ENCODE results near the gene ADRM1.

DNA sequence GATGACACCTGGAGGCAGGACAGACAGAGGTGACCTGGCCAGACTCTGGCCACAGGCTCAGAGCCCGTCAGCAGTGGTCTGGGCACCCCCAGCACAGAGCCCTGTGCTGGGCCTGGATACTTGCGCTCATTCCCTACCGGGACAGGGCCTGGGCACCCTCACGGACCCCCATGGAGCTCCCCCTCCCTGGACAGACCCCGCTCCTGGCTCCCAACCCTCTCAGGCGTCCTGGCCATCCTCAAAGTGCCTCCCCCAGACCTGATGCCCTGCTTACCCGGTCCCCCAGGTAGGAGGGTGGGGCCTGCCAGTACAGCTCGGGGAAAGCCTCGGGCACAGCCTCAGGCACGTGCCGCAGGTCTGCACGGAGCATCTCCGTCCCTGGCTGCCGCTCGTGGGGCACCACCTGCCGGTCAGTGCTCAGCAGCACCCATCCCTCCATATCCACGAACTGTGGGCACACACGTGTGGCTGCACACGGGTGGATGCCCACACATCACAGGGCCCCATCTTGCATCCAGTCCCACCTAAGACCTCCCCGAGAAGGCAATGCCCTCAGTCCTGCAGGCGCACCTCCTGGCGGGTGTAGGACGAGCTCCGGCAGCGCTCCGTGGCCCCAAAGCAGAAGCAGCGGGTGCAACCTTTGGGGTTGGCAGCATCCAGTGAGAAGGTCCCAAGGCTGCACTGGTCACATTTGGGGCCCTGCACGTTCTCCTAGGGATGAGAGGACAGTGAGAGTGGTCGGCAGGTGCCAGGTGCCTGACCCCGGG, 24.3 kb downstream of the ADRM1 start:
- TF ChIP-seq, protein P1, sequence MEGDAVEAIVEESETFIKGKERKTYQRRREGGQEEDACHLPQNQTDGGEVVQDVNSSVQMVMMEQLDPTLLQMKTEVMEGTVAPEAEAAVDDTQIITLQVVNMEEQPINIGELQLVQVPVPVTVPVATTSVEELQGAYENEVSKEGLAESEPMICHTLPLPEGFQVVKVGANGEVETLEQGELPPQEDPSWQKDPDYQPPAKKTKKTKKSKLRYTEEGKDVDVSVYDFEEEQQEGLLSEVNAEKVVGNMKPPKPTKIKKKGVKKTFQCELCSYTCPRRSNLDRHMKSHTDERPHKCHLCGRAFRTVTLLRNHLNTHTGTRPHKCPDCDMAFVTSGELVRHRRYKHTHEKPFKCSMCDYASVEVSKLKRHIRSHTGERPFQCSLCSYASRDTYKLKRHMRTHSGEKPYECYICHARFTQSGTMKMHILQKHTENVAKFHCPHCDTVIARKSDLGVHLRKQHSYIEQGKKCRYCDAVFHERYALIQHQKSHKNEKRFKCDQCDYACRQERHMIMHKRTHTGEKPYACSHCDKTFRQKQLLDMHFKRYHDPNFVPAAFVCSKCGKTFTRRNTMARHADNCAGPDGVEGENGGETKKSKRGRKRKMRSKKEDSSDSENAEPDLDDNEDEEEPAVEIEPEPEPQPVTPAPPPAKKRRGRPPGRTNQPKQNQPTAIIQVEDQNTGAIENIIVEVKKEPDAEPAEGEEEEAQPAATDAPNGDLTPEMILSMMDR (IDR thresholded peaks at IDR 0.05): no peak
- TF ChIP-seq POLR2A (IDR thresholded peaks at IDR 0.05): no peak
- TF ChIP-seq POLR2AphosphoS5 (IDR thresholded peaks at IDR 0.05): no peak

All from transverse colon (tissue), 4 donors.